ENCODE measurements around the gene NAALADL2.

DNA sequence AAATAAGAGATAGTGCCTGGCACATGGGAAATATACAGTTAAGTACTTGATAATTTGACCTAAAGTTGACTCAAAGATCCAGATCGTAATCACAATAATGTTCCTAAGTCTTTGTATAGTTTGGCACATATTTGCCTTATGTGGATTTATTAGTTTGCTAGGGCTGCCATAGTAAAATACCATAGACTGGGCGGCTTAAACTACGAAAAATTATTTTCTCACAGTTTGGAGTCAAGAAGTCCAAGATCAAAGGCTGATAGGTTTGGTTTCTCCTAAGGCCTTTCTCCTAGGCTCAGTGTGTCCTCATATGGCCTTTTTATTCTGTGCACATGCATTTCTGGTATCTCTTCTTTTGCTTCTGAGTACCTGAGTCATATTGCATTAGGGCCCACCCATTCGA lies 453.7 kb downstream of the NAALADL2 start:
- TF ChIP-seq, protein P1, sequence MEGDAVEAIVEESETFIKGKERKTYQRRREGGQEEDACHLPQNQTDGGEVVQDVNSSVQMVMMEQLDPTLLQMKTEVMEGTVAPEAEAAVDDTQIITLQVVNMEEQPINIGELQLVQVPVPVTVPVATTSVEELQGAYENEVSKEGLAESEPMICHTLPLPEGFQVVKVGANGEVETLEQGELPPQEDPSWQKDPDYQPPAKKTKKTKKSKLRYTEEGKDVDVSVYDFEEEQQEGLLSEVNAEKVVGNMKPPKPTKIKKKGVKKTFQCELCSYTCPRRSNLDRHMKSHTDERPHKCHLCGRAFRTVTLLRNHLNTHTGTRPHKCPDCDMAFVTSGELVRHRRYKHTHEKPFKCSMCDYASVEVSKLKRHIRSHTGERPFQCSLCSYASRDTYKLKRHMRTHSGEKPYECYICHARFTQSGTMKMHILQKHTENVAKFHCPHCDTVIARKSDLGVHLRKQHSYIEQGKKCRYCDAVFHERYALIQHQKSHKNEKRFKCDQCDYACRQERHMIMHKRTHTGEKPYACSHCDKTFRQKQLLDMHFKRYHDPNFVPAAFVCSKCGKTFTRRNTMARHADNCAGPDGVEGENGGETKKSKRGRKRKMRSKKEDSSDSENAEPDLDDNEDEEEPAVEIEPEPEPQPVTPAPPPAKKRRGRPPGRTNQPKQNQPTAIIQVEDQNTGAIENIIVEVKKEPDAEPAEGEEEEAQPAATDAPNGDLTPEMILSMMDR (IDR thresholded peaks at IDR 0.05; ENCODE audit: poor library complexity): no peak
- TF ChIP-seq EZH2 (IDR thresholded peaks at IDR 0.05; ENCODE audit: borderline replicate concordance) (no peak), EZH2phosphoT487 (IDR thresholded peaks at IDR 0.05; ENCODE audit: low read depth, severe bottlenecking, unreplicated experiment) (no peak)

Data from hepatocyte (in vitro differentiated cells).